VCaP (cell line): ENCODE results near the gene CHKA.

Experiments used
- H3K27ac ChIP-seq: fragments of 450-650 bp; 2 replicates; pipeline ENCODE4 v1.5.1; 2017
- TF ChIP-seq, protein P1 (sequence below): fragments of 450-650 bp; conservative IDR thresholded peaks from 2 replicates; pipeline ENCODE4 v1.5.1; 2017; ENCODE audit warnings: mild to moderate bottlenecking, moderate library complexity

The CHKA gene

DNA sequence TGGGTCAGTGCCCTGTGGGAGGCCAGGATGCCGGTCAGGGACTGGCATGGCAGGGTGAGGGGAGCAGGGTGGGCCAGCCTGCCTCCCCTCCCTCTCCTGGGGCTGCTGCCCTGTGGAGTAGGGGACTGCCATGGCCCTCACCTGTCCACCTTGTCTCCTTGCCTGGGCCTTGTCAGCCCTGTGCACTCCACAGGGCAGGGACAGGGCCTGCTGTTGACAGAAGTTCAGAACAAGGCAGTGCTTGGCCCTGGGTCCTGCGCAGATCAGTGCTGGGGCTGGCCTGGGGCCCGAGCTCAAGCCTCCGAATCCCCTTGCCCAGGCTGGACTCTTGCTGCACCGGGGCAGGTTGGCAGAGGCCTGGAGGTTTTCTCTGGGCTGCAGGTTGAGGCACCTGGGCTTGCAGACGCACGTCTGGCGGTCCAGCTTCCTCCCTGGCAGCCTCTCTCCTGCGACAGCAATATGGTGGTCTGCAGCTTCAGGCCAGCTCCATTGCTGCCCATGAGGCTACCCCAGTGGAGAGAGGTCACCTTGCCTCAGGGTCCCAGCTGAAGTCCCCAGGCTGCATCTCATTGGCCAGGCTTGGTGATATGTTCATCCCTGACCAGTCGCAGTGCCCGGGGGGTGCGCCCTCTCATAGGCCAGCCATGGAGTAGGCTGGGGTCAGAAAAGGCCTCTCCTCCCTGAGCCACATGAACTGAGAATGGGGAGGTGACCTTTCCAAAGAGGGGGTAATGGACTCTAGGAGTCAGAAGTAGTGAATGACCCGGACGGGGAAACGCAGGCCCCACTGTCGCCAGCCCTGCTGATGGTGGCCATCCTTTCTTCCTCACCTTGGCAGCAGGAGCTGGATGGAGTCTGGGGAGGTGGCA, 21.5 kb upstream of the CHKA start:
- TF ChIP-seq, protein P1, sequence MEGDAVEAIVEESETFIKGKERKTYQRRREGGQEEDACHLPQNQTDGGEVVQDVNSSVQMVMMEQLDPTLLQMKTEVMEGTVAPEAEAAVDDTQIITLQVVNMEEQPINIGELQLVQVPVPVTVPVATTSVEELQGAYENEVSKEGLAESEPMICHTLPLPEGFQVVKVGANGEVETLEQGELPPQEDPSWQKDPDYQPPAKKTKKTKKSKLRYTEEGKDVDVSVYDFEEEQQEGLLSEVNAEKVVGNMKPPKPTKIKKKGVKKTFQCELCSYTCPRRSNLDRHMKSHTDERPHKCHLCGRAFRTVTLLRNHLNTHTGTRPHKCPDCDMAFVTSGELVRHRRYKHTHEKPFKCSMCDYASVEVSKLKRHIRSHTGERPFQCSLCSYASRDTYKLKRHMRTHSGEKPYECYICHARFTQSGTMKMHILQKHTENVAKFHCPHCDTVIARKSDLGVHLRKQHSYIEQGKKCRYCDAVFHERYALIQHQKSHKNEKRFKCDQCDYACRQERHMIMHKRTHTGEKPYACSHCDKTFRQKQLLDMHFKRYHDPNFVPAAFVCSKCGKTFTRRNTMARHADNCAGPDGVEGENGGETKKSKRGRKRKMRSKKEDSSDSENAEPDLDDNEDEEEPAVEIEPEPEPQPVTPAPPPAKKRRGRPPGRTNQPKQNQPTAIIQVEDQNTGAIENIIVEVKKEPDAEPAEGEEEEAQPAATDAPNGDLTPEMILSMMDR = no peak
- peak overlapping the region; percentile 100; the same call in 1 of the 2 replicates for H3K27ac ChIP-seq

DNA sequence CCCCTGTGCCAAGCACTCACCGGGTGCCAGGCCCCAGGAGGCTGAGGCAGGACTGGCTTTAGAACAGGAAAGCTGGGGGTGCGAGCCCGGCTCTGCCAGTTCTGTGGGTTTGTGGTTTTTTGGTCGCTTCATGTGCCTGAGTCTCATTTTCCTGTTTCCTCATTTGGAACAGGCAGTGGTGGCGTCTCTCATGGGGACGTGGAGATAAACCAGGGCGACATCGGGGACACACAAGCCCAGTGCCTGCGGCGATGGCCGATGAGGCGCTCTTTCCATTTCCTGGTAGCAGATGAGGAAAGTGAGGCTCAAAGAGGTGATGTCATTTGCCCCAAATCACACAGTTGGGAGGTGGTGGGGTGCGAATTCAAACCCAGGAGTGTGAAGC, 20.8 kb upstream of the CHKA start:
- H3K27ac ChIP-seq = peak overlapping the region; percentile 100; the same call in 1 of the 2 replicates

DNA sequence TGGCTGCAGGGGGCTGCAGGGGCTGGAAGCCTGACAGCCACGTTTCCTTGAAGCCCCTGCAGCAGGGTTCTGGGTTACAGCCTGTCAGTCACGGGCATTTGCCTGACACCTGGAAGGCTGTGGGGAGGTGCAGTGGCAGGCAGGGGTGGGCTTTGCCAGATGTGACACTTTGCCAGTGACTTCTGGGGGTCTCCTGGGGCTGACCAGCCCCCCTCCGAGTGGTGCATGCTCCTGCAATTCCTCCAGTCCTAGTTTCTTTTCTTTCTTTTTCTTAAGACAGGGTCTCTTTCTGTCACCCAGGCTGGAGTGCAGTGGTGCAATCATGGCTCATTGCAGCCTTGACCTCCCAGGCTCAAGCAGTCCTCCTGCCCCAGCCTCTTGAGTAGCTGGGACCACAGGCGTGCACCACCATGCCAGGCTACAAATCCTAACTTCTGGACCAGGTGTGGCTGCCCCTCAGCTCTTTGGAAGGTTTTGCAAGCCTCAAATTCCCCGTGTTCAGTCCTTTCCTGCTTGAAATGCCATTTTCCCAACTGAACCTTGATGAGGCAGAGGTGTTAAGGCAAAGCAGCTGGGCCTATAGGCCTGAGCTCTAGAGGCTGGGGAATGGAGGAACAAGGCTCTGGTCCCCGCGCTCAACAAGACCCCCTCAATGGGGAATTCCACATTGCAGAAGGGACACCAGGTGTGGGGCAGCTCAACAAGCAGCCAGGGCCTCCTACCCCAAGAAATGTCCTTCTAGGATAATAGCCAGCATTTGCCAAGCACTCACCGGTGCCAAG, 20.2 kb upstream of the CHKA start:
- TF ChIP-seq, protein P1 = no peak
- peak overlapping the region; percentile 100 for H3K27ac ChIP-seq

More for the DNA sequence above, 20.8 kb upstream of the CHKA start:
- TF ChIP-seq, protein P1 = no peak

DNA sequence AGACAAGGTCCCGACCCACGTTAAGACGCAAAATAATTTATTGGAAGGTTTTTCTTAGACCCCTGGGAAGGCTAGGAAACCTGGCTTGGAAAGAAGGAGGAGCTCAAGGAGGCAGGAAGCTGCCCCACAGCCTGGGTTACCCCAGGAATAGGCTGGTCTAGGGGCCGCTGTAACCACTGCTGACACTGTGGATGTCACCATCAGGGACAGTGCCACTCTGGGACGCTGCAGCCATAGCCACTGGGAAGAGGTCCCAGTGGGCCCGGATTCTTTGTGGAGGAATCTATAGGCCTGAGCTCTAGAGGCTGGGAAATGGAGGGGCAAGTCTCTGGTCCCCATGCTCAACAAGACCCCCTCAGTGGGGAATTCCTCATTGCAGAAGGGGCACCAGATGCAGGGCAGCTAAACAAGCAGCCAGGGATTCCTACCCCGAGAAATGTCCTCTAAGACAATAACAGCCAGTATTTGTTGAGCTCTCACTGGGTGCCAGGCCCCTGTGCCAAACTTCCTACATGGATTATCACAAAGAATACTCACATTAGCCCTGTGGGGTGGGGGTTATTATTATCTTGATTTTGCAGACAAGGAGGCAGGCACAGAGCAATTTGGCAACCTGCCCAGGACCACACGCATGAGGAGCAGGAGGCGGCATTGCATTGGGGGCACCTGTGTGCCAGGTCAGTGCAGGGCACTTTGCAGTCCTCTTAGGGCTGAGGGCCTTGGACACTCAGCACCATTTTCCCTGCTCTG, 19.5 kb upstream of the CHKA start:
- TF ChIP-seq, protein P1 = no peak
- H3K27ac ChIP-seq = peak overlapping the region; percentile 100

DNA sequence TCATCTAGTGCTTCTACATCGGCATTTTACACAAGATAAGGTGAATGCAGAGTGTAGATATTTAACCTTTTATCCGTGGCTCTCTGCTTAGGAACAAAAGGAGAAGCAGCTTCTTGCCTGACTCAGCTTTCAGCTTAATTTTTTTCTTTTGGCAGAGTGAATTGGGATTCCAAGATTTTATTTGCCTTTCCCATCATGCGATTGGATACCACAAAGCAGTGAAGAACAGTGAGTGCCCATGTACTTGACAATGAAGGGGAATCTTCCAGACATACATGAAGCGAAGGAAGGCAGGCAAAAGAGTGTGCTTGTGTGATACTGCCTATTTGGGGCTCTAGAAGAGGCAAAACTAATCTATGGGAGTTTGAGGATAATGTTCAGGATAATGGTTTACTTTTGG, 17.0 kb upstream of the CHKA start:
- TF ChIP-seq, protein P1 = no peak
- peak overlapping the region; percentile 100 for H3K27ac ChIP-seq

DNA sequence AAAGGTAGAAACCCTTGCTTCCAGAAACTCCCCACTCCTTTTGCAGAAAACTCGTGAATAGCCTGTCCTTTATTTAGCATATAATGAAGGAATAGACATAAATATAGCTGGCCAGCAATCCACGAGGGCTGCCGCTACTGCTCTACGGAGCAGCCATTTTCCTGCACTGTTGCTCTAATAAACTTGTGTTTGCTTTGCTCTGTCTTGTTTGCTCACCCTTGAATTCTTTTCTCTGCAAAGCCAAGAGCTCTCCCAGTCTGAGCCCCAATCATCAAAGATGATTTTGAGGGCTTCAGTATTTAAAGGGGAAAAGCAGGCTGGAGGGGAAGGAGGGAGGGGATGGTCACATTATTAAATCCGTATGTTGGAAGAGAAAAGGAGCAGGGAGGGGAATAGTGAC, 16.6 kb upstream of the CHKA start:
- peak overlapping the region; percentile 100 for H3K27ac ChIP-seq
- TF ChIP-seq, protein P1 = no peak

DNA sequence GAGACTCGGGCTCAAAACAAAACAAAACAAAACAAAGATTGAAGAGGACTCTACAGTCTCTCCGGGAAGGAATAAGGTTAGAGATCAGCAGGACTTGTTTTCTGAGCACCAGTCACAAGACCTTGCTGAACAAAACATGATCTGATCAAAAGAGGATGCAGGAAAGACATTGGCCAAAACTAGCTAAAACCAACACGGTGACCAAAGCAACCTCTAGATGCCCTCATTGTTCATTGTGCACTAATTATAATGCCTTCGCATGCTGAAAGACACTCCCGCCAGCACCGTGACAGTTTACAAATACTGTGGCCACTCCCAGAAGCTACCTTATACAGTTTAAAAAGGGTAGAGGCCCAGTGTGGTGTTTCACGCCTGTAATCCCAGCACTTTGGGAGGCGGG, 15.7 kb upstream of the CHKA start:
- peak overlapping the region; percentile 100 for H3K27ac ChIP-seq
- TF ChIP-seq, protein P1 = no peak
